ENCODE data around the gene NUBP2.

The NUBP2 gene

DNA sequence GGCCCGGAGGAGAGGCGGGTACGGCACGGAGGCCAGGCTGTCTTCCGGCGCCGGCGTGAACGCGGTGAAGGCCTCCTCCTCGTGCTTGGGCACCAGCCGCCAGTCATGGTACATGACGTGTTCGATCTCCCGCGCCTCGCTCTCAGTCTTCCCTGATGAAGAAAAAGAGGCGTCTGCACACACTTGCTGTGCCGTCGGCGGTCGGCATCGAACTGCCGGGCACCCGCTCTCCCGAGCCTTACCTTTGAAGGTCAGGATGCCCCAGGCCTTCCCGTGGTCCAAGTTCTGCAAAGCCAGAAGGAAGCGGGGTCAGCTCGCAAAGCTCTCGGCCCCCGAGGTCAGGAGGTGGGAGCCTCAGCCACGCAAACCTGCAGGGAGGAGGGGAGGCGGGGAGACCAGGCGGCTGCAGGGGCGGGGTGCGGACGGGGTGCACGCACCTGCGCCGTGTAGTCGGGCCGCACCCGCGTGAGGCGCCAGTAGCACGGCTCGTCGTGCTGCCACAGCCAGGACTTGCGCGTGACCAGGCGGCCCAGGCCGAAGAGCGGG is 10.3 kb upstream of the NUBP2 start, which contains the start of gene EME2:
Gene EME2, plus strand, starts transcription at position 449 of the 546 bp plus-strand sequence. CDS start 418 bp downstream, outside the sequence.
- DNase-seq (ENCODE audit: low spot score): no peak

DNA sequence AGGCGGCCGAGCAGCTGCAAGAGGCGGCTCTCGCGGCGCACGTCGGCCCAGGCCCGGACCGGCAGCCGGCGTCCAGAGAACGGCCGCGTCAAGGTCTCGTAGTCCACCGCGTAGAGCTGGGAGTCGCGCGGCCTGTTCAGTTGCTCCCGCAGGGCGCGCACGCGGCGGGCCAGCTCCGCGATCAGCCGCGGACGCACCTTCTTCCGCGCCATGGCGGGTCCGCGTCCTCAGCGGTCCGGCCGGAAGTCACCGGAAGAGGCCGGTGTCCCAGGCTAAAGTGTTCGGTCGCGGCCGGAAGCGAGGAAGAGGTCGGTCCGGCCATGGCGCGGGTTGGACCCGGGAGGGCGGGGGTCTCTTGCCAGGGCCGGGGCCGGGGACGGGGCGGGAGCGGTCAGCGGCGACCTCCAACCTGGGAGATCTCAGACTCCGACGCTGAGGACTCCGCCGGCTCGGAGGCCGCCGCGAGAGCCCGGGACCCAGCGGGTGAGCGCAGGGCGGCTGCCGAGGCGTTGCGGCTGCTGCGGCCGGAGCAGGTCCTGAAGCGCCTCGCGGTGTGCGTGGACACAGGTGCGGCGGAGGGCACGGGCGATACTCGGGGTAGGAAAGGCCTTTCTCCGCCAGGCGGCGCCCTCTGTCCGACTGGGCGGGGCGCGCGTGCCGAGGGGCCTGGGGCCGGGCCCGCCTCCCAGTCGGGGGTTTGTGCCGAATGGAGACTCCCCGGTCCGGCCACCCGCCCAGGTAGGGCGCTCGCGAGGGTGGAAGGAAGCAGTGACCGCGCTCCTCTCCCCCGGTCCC is 9.7 kb upstream of the NUBP2 start, which contains the start of gene MRPS34:
Gene MRPS34, minus strand, starts transcription at position 227 of the 795 bp plus-strand sequence. Its CDS starts 15 bp downstream, at position 212.
- DNase-seq (ENCODE audit: low spot score): peak; percentile 77

DNA sequence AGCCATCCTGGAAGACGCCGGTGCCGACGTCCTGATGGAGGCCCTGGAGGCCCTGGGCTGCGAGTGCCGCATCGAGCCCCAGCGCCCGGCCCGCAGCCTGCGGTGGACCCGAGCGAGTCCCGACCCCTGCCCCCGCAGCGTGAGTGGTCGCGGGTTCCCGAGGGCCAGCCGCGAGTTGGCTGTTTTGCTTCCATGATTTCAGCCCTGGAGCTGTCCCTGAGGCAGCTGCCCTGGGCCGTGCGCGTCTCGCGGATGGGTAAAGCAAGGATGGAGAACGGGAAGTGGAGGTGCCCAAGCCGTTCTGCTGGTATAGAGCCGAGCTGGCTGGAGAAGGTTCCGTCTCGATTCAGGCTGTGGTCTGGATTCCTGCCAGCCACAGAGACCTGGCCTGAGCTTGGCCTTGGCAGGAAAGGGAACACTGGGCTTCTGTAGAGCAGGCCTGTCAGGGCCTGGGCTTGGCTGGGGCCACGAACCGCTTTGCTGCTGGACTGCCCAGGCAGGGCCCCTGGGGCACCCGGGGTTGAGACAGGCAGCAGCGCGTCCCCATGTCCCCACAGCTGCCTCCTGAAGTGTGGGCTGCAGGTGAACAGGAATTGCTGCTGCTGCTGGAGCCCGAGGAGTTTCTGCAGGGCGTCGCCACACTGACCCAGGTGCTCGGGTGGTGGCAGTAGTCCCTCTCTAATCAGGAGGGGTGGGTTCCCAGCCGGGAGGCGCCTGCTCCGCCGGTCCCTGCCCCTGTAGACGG is 8.9 kb upstream of the NUBP2 start:
- DNase-seq (ENCODE audit: low spot score): peak; percentile 56

DNA sequence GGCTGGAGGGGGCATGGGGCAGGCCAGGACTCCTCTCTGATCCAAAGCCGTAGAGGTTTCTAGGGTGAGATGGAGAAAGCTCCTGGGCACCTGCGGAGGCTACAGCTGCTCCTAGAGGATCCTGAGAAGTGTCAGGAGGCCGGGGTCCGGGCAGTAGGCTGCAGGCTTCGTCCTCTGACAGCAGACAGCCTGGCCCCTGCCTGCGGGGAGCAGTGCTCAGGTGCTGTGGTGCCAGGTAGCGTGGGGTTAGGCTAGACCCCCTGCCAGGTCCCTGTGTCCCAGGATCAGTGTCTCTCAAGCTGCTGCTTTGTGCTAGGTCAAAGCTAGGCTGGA is 8.3 kb upstream of the NUBP2 start:
- DNase-seq (ENCODE audit: low spot score): no peak

DNA sequence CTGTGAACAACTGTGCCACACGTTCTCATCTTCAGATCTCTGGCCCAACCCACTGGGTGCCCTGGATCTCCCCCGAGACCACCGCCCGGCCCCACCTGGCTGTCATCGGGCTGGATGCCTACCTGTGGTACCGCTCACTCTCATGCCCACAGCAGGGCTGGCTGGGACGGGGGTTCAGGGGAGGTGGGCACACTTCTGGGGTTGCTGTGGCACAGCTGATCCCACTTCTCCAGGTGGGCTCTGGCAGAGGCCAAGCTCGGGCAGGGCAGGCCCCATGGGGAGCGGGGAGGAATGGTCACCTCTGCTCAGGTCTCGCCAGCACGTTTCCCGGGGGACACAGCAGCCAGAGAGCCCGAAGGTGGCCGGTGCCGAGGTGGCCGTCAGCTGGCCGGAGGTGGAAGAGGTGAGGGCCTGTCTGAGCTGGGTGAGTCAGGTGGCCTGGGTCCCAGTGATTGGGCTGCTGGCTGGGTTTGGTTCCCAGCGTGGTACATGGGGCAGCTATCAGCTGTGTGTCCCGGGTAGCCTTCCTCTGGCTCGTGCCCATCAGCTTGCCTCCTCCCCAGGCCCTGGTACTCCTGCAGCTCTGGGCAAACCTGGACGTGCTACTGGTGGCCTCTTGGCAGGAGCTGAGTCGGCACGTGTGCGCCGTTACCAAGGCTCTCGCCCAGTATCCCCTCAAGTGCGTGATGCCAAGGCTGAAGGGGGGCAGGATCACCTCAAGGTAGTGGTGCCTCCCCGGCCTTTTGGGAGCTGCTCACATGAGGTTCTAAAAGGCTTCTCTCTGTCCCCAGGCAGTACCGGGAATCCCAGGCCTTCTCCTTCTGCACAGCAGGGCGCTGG is 7.5 kb upstream of the NUBP2 start:
- no peak for DNase-seq (ENCODE audit: low spot score)

DNA sequence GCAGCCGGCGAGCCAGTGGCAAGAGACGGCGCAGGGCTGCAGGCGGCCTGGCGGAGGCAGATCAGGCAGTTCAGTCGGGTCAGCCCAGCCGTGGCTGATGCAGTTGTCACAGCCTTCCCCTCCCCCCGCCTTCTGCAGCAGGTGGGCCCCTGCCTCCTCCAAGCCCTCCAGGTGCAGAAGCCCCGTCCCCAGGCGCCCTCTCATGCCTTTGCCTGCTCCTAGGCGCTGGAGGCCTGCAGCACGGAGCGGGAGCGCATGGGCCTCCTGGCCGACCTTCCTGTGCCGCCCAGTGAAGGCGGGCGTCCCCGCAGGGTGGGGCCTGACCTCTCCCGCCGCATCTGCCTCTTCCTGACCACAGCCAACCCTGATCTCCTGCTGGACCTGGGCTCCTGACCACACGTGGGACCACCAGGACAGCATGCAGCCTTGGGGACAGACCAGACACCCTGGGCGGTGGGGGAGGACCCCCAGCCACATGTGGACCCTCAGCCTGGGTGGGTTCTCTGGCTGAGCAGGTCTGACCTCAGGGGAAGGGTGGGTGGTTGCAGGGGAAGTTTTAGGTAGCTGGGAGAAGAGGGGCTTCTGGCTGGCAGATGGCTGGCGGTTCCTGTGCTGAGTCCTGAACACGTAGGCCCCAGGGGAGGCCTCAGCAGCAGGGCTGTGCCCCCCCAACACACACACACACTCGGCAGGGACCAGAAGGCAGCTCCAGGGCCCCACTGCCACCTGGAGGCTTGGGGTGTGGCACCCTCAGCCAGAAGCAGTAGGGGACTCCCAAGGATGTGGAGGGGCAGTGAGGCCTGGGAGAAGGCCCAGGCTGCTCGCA is 6.7 kb upstream of the NUBP2 start:
- DNase-seq (ENCODE audit: low spot score): no peak

DNA sequence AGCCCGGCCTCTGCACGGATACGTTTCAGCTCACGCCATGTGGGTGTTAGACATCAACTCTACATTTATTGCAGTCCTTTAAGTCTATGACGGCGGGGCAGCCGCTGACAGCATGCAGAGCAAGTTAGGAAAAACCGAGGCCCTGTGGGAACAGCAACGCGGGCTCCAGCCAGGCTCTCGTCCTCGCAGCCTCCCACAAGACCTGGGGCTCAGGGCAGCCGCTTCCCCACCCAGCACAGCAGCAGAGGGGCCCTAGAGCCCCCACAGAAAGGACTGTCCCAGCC is 6.1 kb upstream of the NUBP2 start:
- no peak for DNase-seq (ENCODE audit: low spot score)

DNA sequence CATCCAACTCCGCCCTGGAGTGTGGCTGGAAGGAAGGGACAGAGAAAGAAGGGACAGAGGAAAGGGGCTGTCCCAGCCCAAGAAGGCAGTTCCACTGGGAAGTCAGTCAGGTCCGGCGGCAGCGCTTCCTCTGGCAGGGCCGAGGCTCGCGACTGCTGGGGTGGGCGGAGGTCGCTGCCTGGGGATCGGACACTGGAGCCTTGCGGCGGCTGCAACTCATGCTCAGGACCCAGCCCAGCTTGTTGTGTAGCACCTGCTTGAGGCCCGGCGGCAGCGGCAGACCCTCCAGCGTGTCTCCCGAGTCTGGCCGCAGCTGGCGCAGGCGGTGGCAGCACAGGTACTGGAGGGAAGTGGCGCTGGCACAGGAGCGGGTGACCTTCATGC is 5.8 kb upstream of the NUBP2 start:
- no peak for DNase-seq (ENCODE audit: low spot score)

DNA sequence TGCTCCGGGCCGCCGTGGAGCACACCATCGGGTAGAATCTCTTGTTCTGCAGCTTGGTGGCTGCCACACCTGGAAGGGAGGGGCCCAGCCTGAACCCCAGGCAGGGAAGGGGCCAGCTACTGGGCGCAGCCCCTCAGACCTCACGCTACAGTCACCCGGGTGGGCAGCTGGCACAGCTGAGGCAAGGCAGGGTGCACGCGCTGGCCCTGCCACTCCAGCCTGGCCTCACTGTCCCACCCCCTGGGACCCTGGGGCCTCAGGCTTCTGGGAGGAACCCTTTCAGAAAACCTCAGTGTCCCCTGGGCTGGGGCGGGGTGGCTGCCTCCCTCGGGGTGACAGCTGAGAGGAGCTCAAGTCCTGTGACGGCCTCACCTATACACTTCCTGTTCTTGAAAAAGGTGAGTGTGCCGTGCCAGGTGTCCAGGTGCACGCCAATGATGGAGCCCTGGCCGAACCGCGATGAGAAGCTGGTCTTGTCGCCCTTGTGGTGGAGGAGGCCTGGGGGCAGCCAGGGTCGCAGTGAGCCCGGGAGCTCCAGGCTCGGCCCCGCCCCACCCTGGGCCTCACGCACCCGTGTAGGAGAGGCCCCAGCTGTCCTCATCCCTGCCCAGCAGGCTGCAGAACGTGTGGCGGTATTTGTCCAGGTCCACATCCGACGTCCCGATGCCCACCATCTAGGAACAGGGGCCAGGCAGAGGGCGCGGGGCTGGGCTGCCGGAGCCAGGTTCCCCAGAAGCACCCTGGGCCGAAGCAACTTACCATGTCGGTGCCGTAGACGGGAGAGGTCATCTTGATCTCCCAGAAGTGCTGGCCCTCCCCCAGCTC is 5.2 kb upstream of the NUBP2 start:
- no peak for DNase-seq (ENCODE audit: low spot score)

DNA sequence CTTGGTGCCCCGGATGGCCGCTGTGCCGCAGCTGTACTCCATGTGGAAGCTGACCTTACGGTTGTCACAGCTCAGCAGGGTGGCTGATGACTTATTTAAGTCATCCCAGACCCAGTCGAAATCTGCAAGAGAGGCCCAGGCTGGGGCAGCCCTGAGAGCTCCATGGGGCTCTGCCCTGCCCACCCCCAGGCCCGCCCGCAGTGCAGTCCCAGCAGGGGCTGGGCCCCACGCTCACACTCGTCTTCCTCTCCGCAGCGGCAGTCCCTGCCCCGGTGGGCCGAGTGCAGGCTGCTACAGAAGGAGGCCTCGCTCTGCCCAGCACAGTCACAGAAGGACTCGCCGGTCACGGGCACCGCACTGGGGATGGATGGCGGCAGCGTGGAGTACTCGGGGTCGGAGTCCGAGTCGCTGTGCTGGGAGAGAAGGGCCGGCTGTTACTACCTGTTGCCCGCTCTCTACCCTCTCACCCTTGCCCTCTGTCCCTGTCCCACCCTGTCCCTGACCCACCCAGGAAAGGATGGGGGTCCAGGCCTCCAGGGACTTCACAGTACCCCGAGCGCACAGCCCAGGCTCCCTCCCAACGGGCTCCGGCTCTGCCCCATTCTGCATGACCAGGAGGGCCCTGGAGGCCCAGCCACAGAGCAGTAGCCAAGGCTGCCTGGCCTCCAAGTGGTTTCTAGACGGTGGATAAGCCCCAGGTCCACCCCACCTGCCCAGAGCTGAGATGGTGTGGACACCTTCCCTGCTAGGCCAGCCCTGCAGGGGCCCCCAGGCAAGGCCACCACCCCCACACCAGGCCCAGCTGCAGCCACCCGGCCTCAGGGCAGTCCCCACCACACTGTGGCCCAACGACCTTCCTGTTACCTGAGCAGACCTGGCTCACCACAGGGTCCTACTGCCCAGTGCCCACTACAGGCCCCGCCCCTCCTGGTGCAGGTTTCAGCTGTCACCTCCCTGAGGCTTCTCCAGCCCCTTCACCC is 4.3 kb upstream of the NUBP2 start:
- DNase-seq (ENCODE audit: low spot score): no peak

DNA sequence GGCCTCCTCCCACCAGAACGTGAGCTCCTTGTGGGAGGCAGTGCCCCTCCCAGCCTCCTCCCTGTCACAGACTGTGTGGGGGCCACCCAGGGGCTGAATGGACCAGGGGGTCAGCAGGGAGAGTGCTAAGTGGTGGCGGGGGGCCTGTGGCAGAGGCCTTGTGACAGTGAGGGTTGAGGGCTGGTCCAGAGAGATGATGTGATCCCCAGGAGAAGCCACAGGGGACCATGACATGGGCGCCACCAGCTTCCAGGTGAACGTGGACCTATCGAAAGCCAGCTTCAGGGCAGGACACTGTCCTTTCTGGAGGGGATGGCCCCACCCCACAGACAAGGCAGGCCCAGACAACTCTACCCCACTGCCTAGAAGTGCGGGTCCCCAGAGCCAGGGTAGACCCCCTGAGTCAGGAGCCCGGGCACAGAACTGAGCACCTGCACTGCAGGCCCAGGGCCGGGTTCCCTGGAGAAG is 3.5 kb upstream of the NUBP2 start:
- no peak for DNase-seq (ENCODE audit: low spot score)

DNA sequence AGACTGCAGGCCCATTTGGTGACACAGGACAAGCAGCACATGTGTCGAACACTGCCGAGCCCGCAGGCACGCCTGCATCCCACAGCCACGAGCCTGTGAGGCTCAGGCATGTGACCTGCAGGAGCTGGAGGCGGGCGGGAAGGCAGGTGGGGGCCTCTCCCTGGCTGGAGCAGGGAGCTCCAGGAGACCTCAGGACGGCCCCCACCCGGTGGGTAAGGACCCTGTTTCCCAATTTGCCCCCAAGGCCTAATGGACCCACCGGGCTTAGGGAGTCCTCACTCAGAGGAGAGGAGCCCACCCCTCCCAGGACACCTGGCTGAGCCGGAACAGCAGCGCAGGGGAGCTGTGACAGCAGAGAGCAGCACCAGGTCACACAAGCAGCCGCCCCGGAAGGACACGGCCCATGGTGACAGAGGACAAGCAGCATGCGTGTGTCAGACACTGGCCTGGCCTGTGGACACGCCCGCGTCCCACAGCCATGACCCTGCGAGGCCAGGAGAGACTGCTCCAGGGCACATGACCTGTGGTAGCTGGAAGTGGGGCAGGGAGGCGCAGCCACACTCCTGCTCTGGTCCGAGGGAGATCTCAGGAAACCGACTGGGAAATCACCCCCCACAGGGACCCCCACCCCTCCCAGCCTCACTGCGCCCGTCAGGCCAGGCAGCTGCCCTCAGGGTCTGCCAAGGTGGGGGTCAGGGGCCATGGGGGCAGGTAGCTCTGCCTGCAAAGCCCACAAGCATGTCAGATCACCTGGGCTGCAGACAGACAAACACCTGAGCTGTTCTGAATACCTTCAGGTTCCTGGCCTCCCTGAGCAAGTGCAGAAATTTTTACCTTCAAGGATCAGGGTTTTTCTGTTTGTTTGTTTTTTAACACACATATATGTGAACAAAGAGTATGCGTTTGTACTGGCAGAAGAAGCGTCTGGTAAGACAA is 2.8 kb upstream of the NUBP2 start:
- DNase-seq (ENCODE audit: low spot score): no peak

DNA sequence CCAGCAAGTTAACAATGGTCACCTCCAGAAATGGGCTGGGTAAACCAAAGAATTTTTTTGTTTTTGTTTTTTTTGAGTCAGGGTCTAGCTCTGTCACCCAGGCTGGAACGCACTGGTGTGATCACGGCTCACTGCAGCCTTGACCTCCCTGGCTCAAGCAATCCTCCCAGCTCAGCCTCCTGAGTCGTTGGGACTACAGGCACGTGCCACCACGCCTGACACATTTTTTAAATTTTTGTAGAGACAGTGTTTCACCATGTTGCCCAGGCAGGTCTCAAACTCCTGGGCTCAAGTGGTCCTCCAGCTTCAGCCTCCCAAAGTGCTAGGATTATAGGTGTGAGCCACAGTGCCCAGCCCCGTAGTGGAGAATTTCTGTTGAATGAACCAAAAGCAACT is 2.1 kb upstream of the NUBP2 start:
- no peak for DNase-seq (ENCODE audit: low spot score)

DNA sequence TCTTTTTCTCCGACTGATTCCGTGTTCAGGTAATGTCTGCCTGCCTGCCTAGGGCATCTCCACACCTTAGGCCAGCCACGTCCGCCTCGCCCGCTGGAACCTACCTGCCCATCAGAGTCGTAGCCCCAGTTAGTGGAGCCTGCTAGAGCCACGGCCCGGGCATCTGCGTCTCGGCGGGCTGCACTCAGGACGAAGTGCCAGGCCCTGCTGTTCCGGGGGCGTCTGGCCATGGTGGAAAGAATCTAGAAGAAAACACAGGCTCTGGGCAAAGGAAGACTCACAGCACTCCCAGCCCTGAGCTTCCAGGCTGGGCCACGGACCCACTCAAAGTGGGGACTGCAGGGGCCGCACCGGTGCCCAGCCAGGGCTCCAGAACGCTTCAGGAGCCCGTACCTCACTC is 1.5 kb upstream of the NUBP2 start:
- DNase-seq (ENCODE audit: low spot score): no peak

DNA sequence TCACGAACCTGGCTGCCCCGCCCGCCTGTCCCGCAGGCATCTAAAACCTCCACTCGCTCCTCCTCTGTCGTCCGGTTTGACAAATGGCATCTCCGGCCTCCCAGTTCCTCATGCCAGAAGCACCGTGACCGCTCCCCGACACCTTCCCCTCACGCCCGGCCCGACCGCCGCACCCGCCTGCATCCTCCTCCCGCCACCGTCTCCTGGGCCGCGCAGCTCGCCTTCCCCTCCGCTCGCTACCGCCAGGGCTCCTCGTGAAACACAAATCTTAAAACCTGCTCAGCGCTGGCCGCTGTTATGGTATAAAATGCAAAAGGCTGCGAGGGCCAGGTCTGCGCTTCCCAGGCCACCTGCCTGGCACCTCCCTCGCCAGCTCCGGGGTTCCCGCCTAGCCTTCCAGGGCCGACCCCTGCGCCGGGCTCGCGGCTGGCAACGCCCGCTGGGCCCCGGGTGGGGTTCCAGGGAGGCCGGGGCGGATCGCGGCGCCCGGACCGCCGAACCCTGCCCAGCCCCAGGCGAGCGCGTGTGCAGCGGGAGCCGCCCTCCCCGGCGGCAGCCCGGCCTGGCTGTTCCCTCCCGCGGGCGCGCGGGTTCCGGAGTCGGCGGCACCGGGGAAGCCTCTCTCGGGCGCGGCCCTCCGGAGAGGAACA is 877 bp upstream of the NUBP2 start:
- no peak for DNase-seq (ENCODE audit: low spot score)

DNA sequence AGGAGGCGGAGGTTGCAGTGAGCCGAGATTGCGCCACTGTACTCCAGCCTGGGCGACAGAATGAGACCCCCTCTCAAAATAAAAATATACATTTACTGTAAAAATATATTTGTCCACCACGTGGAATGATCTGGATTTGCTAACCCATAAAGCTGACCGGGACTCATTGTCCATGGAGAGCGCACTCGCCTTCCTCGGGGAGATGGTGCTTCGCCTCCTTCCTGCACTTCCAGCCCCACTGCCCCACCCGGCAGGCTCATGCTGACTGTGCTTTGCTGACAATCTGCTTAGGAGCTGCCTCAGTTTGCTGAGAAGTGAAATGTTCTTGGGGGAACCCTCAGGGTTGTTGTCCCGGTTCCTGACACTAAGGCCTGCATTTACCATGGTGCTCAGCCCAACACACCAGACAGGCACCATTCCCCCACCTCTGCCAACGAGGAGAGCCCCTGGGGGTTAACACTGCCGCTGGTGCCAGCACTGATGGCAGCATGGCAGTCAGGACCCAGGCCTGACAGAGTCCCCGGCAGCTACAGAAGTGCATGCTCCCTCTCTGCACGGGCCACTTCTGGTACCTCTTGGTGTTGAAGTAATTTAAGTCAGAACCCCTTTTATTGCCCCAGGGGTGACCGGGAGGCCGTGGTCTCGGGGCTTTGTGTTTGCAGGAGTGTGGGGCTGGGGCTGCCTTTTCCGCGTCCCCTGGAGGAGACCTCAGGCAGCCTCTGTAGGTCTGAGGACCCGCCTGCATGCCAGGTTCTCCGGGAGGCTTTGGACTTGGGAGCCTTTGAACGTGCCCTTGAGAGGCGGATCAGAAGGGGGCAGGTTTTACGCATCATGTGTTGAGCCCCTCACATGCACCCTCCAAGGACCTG is 2.5 kb downstream of the NUBP2 start:
- DNase-seq (ENCODE audit: low spot score): no peak

DNA sequence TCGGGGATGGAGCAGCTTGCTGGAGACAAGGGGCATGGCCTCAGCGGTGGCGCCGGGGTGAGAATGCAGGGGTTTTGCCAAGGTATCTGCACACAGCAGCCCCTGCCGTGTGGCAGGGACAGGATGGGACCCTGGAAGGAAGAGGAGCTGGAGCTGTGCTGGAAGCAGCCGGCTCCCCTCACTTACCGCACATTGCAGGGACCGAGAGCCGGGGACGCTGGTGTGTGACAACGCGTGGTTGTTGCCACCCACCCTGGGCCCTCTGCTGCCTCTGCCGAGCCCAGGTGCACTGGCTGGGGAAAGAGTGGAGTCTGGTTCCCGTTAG is 3.0 kb downstream of the NUBP2 start:
- DNase-seq (ENCODE audit: low spot score): no peak
